Breast epithelium (tissue), 3 donors: ENCODE results near the gene PRPF31.

Source experiments
- POLR2A ChIP-seq: fragments of 450-650 bp; IDR thresholded peaks from one replicate; pipeline ENCODE4 v1.6.1; 2016; ENCODE audit warnings: antibody characterized with exemption, mild to moderate bottlenecking, moderate library complexity
- POLR2AphosphoS5 ChIP-seq, 3 donors: sonication (generic); formaldehyde crosslinking; IDR thresholded peaks; one replicate each; pipeline ENCODE4 v1.6.1; 2017; ENCODE audit warnings: antibody characterized with exemption in 3 of 3
- TF ChIP-seq, protein P1 (sequence below), 3 donors: fragments of 450-650 bp; IDR thresholded peaks; one replicate each; pipeline ENCODE4 v1.5.1; 2016 to 2017; ENCODE audit warnings: antibody characterized with exemption in 3 of 3, mild to moderate bottlenecking in 3 of 3, moderate library complexity in 3 of 3

DNA sequence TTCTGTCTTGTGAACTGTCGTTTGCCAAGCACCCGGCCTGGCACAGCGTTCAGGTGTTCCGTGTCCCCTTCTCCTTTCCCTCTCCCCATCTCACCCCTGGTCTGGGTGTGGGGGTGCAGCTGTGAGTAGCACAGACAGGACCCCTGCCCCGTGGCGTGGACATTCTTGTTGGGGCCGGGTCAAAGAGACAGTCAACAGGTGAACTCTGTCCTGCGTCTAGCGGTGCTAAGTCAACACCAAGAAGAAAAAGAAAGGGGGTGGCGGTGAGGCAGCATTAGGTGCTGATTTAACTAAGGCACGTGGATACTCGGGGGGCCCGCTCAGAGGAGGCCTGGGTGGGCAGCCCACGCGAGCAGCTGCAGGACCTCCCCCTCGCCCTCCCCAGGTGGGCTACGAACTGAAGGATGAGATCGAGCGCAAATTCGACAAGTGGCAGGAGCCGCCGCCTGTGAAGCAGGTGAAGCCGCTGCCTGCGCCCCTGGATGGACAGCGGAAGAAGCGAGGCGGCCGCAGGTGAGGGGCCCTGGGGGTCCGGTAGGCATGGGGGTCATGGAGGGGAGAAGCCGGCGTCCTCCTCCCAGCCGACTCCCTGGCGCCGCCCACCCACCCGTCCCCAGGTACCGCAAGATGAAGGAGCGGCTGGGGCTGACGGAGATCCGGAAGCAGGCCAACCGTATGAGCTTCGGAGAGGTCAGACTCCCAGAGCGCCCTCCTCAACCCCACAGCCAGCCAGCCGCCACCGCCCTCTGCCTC, 12.3 kb downstream of the PRPF31 start:
- TF ChIP-seq POLR2AphosphoS5 (IDR thresholded peaks at IDR 0.05) (no peak), POLR2A (no peak)
- TF ChIP-seq, protein P1, sequence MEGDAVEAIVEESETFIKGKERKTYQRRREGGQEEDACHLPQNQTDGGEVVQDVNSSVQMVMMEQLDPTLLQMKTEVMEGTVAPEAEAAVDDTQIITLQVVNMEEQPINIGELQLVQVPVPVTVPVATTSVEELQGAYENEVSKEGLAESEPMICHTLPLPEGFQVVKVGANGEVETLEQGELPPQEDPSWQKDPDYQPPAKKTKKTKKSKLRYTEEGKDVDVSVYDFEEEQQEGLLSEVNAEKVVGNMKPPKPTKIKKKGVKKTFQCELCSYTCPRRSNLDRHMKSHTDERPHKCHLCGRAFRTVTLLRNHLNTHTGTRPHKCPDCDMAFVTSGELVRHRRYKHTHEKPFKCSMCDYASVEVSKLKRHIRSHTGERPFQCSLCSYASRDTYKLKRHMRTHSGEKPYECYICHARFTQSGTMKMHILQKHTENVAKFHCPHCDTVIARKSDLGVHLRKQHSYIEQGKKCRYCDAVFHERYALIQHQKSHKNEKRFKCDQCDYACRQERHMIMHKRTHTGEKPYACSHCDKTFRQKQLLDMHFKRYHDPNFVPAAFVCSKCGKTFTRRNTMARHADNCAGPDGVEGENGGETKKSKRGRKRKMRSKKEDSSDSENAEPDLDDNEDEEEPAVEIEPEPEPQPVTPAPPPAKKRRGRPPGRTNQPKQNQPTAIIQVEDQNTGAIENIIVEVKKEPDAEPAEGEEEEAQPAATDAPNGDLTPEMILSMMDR (IDR thresholded peaks at IDR 0.05) = no peak
